Esophagus squamous epithelium (tissue), 4 donors: ENCODE results near the gene TRAPPC1.

Experiments
- CTCF ChIP-seq, 6 experiments: fragments of 450-650 bp in 4 of 6; fragments of 200-600 bp in 2 of 6; sonication (generic) in 2 of 6; IDR thresholded peaks; one replicate each; pipeline ENCODE4 v1.5.1; 2016 to 2019; ENCODE audit warnings: antibody characterized with exemption in 6 of 6, mild to moderate bottlenecking in 4 of 6, moderate library complexity in 4 of 6
- POLR2A ChIP-seq, 4 donors: fragments of 450-650 bp; IDR thresholded peaks; one replicate each; pipeline ENCODE4 v1.6.1; 2017; ENCODE audit warnings: antibody characterized with exemption in 4 of 4, mild to moderate bottlenecking in 4 of 4, moderate library complexity in 3 of 4

DNA sequence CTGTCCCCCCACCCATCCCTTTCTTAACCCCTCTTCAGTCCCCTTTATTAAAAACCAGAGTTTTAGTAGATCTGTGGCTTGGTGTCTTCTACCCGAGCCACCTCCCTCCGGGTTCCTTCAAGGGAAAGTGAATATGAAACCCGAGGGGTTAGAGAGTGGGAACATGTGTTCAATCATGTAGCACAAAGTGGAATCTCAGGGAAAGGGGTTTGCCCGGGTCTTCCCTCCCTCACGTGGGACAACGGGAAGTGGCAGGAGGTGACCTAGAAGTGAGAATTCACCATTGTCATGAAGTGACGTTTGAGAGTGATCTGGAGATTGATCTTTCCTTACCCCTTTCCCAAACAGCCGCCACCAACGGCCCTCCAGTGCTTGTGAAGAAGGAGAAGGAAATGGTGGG, 20.6 kb downstream of the TRAPPC1 start:
- TF ChIP-seq CTCF (IDR thresholded peaks at IDR 0.05) (no peak), POLR2A (IDR thresholded peaks at IDR 0.05) (no peak)
